PC-3 (cell line): ENCODE measurements around the gene ARIH2.

Experiments
- CTCF ChIP-seq: fragments of 300-600 bp; sonication (generic); conservative IDR thresholded peaks from 2 replicates; pipeline ENCODE4 v1.5.1; 2017; ENCODE audit warnings: antibody characterized with exemption, low read depth, mild to moderate bottlenecking, low read length
- EZH2 ChIP-seq: fragments of 300-600 bp; sonication (generic); IDR thresholded peaks from one replicate; pipeline ENCODE4 v1.6.1; 2017; ENCODE audit warnings: antibody characterized with exemption, mild to moderate bottlenecking, low read length; ENCODE audit not compliant: unreplicated experiment
- EZH2phosphoT487 ChIP-seq: fragments of 300-600 bp; sonication (generic); IDR thresholded peaks from 2 replicates; pipeline ENCODE4 v1.6.1; 2018; ENCODE audit warnings: mild to moderate bottlenecking, antibody characterized with exemption, low read length, borderline replicate concordance

- TF ChIP-seq CTCF (no peak), EZH2phosphoT487 (no peak), EZH2 (no peak)
Measured at GRCh38 chr3:48963591-48963990, 44.9 kb downstream of the ARIH2 start.
